CD4-positive, CD25-positive, alpha-beta regulatory T cell (primary cell): ENCODE results near the gene SGF29. TPM values are rescaled to one million over a fixed set of nuclear protein-coding genes. Genes with fewer than 3 reads are reported as not detected.
A peak's percentile ranks its signal among the peaks of the same experiment; 100 is the strongest.

Experiments used
- ATAC-seq, 2 donors: fragments of 150-1000 bp; cut with Tn5 transposase; one replicate each; pipeline ENCODE4 v1.10.0; 2021; ENCODE audit warnings: low read depth in 2 of 2, moderate number of reproducible peaks in 2 of 2, moderate library complexity in 1 of 2
- DNase-seq, 3 donors: peaks; one replicate each; pipeline versions ENCODE4 v3.0.0 to v3.0.0-alpha.2; 2012 to 2022; ENCODE audit warnings: mixed read lengths in 1 of 3
- H3K27ac ChIP-seq: one replicate; pipeline ENCODE4 v1.7.0; 2013; ENCODE audit warnings: mild to moderate bottlenecking, low read length; ENCODE audit not compliant: insufficient read depth, poor library complexity, severe bottlenecking
- H3K27me3 ChIP-seq: one replicate; pipeline ENCODE4 v1.7.0; 2013; ENCODE audit warnings: low read length; ENCODE audit not compliant: control insufficient read depth, insufficient read depth
- H3K36me3 ChIP-seq: one replicate; pipeline ENCODE4 v1.7.0; 2013; ENCODE audit warnings: mild to moderate bottlenecking, low read length, moderate library complexity; ENCODE audit not compliant: control insufficient read depth, insufficient read depth
- H3K4me1 ChIP-seq: 2 replicates; pipeline ENCODE4 v1.7.0; 2013; ENCODE audit warnings: mild to moderate bottlenecking, low read length; ENCODE audit not compliant: insufficient read depth, control insufficient read depth, poor library complexity, severe bottlenecking
- H3K4me3 ChIP-seq: one replicate; pipeline ENCODE4 v1.7.0; 2013; ENCODE audit warnings: low read depth, mild to moderate bottlenecking, low read length, moderate library complexity
- H3K9me3 ChIP-seq, 2 experiments: 1 replicate in 1 of 2; 2 replicates in 1 of 2; pipeline ENCODE4 v1.7.0; 2013; ENCODE audit warnings: low read length in 2 of 2, mild to moderate bottlenecking in 1 of 2, moderate library complexity in 1 of 2; ENCODE audit not compliant: control insufficient read depth in 2 of 2
- H3K27ac Mint-ChIP-seq, 3 donors: one replicate each; pipeline ENCODE4 v1.8.0; 2020 to 2022; ENCODE audit warnings: mild to moderate bottlenecking in 3 of 3, mixed read lengths in 3 of 3, moderate library complexity in 2 of 3
- H3K27me3 Mint-ChIP-seq: one replicate; pipeline ENCODE4 v1.8.0; 2022; ENCODE audit warnings: mild to moderate bottlenecking, mixed read lengths
- H3K36me3 Mint-ChIP-seq: one replicate; pipeline ENCODE4 v1.8.0; 2020; ENCODE audit warnings: mixed read lengths
- H3K4me1 Mint-ChIP-seq, 4 donors: one replicate each; pipeline ENCODE4 v1.8.0; 2020 to 2022; ENCODE audit warnings: mixed read lengths in 4 of 4, mild to moderate bottlenecking in 1 of 4
- H3K4me3 Mint-ChIP-seq, 4 donors: one replicate each; pipeline ENCODE4 v1.8.0; 2020 to 2022; ENCODE audit warnings: mild to moderate bottlenecking in 4 of 4, mixed read lengths in 4 of 4, moderate library complexity in 3 of 4
- H3K9me3 Mint-ChIP-seq, 7 donors: one replicate each; pipeline ENCODE4 v1.8.0; 2020 to 2022; ENCODE audit warnings: mixed read lengths in 7 of 7, mild to moderate bottlenecking in 3 of 7, moderate library complexity in 2 of 7
- polyA plus RNA-seq, 4 donors: library from polyadenylated mRNA; unstranded; fragments of 300-500 nt; fragmentation: Illumina TruSeq; gene quantifications; one replicate each; pipeline ENCODE4 v1.2.3, GENCODE V29; 2021
- total RNA-seq: library from RNA; stranded (reverse); gene quantifications from one replicate; pipeline ENCODE4 v1.2.3, GENCODE V29; 2022

SGF29 gene
- total and polyA plus RNA-seq, 5 donors from 2014 or later, result 43.4 to 97.5 (median 65.5) TPM

GRCh38 chr16:28572696-28573510, 19.2 kb downstream of the SGF29 start:
- Histone ChIP-seq H3K36me3 (no peaks in the 10 kb centered on the region), H3K9me3 (no peaks in the 10 kb centered on the region), H3K4me1 (no peaks in the 10 kb centered on the region), H3K27ac (no peak overlapping the region), H3K4me3 (no peak overlapping the region), H3K27me3 (no peaks in the 10 kb centered on the region)
- Mint-ChIP-seq H3K4me1 (peaks cover 5 to 58% (median 20%) of the 10 kb centered on the region in 4 donors), H3K27me3 (no peaks in the 10 kb centered on the region), H3K4me3 (peak overlapping the region in 1 of 4 donors; percentile 46), H3K9me3 (peaks cover 0 to 2% (median 0%) of the 10 kb centered on the region in 7 donors), H3K36me3 (peaks cover 14% of the 10 kb centered on the region), H3K27ac (peak overlapping the region; percentile 22 to 83 (median 48))
- DNase-seq (no peak), ATAC-seq (no peak)

- peaks cover 0 to 2% (median 0%) of the 10 kb centered on the region in 7 donors for H3K9me3 Mint-ChIP-seq
- DNase-seq (no peak), ATAC-seq (no peak)
- H3K4me3 Mint-ChIP-seq, result no peak overlapping the region
- Histone ChIP-seq H3K4me3 (no peak overlapping the region), H3K9me3 (no peaks in the 10 kb centered on the region), H3K27me3 (no peaks in the 10 kb centered on the region), H3K4me1 (no peaks in the 10 kb centered on the region), H3K27ac (no peak overlapping the region), H3K36me3 (no peaks in the 10 kb centered on the region)
- H3K27ac Mint-ChIP-seq, result peak overlapping the region; percentile 22 to 83 (median 82)
- H3K36me3 Mint-ChIP-seq, result peaks cover 19% of the 10 kb centered on the region
- H3K27me3 Mint-ChIP-seq, result no peaks in the 10 kb centered on the region
- H3K4me1 Mint-ChIP-seq, result peaks cover 8 to 59% (median 24%) of the 10 kb centered on the region in 4 donors
Measured at GRCh38 chr16:28573738-28574718, 20.3 kb downstream of the SGF29 start.

- Mint-ChIP-seq H3K4me3 (no peak overlapping the region), H3K27ac (peak overlapping the region in 1 of 3 donors; percentile 70), H3K4me1 (peaks cover 5 to 52% (median 24%) of the 10 kb centered on the region in 4 donors), H3K9me3 (peaks cover 0 to 2% (median 0%) of the 10 kb centered on the region in 7 donors), H3K36me3 (peaks cover 19% of the 10 kb centered on the region), H3K27me3 (no peaks in the 10 kb centered on the region)
- H3K27me3 ChIP-seq, result no peaks in the 10 kb centered on the region
- no peak overlapping the region for H3K27ac ChIP-seq
- H3K4me3 ChIP-seq, result no peak overlapping the region
- H3K4me1 ChIP-seq, result no peaks in the 10 kb centered on the region
- no peaks in the 10 kb centered on the region for H3K9me3 ChIP-seq
- no peak for DNase-seq
- no peak for ATAC-seq
- H3K36me3 ChIP-seq, result no peaks in the 10 kb centered on the region
Measured at GRCh38 chr16:28574925-28575324, 21.2 kb downstream of the SGF29 start.

DNA sequence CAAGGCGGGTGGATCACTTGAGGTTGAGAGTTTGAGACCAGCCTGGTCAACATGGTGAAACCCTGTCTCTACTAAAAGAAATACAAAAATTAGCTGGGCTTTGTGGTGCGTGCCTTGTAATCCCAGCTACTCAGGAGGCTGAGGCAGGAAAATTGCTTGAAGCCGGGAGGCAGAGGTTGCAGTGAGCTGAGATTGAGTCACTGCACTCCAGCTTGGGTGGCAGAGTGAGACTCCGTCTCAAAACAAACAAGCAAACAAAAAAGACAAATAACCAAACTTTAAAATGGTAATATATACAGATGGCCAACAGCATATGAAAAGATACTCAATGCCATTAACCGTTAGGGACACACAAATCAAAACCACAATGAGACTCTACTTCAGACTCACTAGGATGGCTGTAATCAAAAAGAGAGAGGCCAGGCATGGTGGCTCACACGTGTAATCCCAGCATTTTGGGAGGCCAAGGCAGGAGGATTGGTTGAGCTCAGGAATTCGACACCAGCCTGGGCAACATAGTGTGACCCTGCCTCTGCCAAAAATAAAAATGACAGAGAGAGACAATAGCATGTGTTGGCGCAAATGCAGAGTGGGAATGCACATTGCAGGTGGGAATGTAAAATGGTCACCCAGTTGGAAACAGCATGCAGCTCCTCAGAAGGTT, 21.9 kb downstream of the SGF29 start:
- no peak overlapping the region for H3K4me3 ChIP-seq
- no peak overlapping the region for H3K4me3 Mint-ChIP-seq
- peaks cover 5% of the 10 kb centered on the region for H3K36me3 ChIP-seq
- no peaks in the 10 kb centered on the region for H3K27me3 ChIP-seq
- H3K9me3 Mint-ChIP-seq, result peaks cover 0 to 2% (median 0%) of the 10 kb centered on the region in 7 donors
- DNase-seq (no peak), ATAC-seq (no peak)
- peaks cover 5 to 50% (median 24%) of the 10 kb centered on the region in 4 donors for H3K4me1 Mint-ChIP-seq
- no peaks in the 10 kb centered on the region for H3K9me3 ChIP-seq
- H3K27ac Mint-ChIP-seq, result no peak overlapping the region
- peaks cover 19% of the 10 kb centered on the region for H3K36me3 Mint-ChIP-seq
- no peaks in the 10 kb centered on the region for H3K27me3 Mint-ChIP-seq
- no peak overlapping the region for H3K27ac ChIP-seq
- no peaks in the 10 kb centered on the region for H3K4me1 ChIP-seq

DNA sequence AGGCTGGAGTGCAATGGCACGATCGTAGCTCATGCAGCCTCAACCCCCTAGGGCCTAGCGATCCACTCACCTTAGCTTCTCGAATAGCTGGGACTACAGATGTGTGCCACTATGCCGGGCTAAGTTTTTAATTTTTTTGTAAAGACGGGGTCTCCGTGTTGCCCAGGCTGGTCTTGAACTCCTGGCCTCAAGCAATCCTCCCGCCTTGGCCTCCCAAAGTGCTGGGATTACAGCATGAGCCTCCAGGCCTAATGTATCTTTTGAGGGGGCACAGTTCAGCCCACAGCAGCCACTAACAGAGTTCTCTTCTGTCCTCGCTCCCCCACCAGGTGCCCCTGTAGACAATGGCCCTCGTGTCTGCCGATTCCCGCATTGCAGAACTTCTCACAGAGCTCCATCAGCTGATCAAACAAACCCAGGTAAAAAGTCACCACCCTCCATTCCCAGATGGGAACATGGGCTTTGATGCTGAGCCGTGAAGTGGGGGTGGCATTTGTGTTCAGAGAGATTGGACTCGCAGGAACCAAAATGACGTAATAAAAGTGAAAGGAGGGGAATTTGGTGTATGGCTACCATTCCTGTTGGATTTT, 27.1 kb downstream of the SGF29 start:
- Histone ChIP-seq H3K9me3 (no peaks in the 10 kb centered on the region), H3K4me3 (no peak overlapping the region), H3K27ac (no peak overlapping the region), H3K27me3 (no peaks in the 10 kb centered on the region), H3K36me3 (peaks cover 45% of the 10 kb centered on the region), H3K4me1 (no peaks in the 10 kb centered on the region)
- ATAC-seq (no peak), DNase-seq (no peak)
- Mint-ChIP-seq H3K27me3 (no peaks in the 10 kb centered on the region), H3K9me3 (no peaks in the 10 kb centered on the region), H3K4me1 (peaks cover 5 to 10% (median 10%) of the 10 kb centered on the region in 4 donors), H3K36me3 (peaks cover 36% of the 10 kb centered on the region), H3K4me3 (no peak overlapping the region), H3K27ac (no peak overlapping the region)

DNA sequence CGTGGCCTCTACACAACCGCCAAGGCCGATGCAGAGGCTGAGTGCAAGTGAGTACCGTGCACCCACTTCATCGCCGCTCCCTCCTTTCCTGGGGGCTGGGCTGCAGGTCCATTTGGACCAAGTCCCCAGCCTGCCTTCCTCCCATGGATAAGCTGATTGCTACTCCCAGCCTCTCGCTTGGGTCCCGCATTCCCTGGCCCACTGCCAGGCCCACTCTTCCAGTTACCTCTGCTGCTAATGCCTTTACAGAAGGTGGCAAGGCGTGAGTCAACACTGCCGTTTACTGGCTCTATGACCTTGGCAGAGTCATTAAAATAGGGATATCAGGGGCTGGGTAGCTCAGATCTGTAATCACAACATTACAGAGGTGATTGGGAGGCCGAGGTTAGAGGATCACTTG, 32.0 kb downstream of the SGF29 start:
- Mint-ChIP-seq H3K4me3 (no peak overlapping the region), H3K9me3 (no peaks in the 10 kb centered on the region), H3K27me3 (no peaks in the 10 kb centered on the region), H3K4me1 (no peaks in the 10 kb centered on the region), H3K27ac (no peak overlapping the region), H3K36me3 (peaks cover 41% of the 10 kb centered on the region)
- no peaks in the 10 kb centered on the region for H3K4me1 ChIP-seq
- no peak for DNase-seq
- H3K9me3 ChIP-seq, result no peaks in the 10 kb centered on the region
- no peak for ATAC-seq
- no peak overlapping the region for H3K4me3 ChIP-seq
- no peak overlapping the region for H3K27ac ChIP-seq
- H3K27me3 ChIP-seq, result no peaks in the 10 kb centered on the region
- H3K36me3 ChIP-seq, result peaks cover 76% of the 10 kb centered on the region

GRCh38 chr16:28586466-28586865, 32.7 kb downstream of the SGF29 start:
- peaks cover 77% of the 10 kb centered on the region for H3K36me3 ChIP-seq
- DNase-seq (no peak), ATAC-seq (no peak)
- no peaks in the 10 kb centered on the region for H3K9me3 ChIP-seq
- Mint-ChIP-seq H3K4me3 (no peak overlapping the region), H3K9me3 (no peaks in the 10 kb centered on the region), H3K4me1 (no peaks in the 10 kb centered on the region), H3K27me3 (no peaks in the 10 kb centered on the region), H3K36me3 (peaks cover 44% of the 10 kb centered on the region), H3K27ac (no peak overlapping the region)
- H3K4me1 ChIP-seq, result no peaks in the 10 kb centered on the region
- no peak overlapping the region for H3K27ac ChIP-seq
- H3K27me3 ChIP-seq, result no peaks in the 10 kb centered on the region
- H3K4me3 ChIP-seq, result no peak overlapping the region
